DMS153 treated with DMSO at 0.1 percent for 48 hours (cell line): Measurements from ENCODE around the gene PIAS3.

ENCODE experiments used
- DNase-seq: peaks from one replicate; lab custom pipeline; 2025; ENCODE audit not compliant: unreplicated experiment; lab: John Stamatoyannopoulos, UW

PIAS3 gene

DNA sequence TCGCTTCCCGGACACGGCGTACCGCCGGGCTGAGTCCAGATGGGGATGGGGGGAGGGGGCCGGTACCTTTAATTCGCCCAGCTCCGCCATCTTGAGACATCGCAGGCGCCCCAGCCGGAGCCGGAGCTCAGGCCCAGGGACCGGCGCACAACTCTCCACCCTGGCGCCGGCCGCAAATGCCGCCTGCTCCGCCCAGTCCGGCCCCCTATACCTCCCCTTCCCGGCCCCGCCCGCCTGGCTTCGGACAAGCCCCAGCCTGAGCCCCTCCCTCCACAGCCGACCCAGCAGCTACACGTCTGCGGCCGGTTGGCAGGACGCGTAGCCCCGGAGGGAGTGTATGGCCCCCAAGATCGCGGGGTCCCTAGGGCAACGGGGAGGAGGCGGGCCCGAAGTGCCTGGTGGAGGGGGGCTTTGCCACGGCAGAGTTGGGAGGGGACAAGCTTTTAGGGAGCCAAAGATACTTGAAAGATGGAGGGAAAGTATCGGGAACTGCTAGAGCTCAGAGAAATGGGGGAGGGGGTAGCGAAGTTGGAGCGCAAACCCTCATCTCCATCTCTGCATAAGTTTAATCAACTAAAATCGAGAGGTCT lies at the start of gene PIAS3:
PIAS3 (minus strand) TSS at position 181 of the 590 bp plus-strand sequence; CDS start at position 90, 91 bp downstream.
- DNase-seq, result peak; percentile 88

DNA sequence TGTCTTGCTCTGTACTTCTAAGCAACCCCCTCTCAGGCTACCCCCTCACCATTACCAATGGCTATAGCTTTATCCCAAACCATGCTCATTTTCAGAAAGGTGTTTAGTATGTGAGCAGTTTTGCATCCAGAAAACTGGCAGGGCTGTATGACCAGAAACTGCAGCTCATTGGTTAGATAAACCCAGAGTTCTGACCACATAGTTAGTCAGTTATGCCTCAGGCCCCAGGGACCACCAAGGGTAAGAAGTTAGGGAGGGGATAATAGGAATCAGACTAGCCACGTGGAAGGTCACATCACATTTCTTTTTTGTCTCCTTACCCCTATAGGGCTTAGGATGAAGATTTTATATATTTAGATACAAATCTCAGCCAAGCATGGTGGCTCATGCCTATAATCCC lies 49.8 kb upstream of the PIAS3 start:
- DNase-seq, result no peak

DNA sequence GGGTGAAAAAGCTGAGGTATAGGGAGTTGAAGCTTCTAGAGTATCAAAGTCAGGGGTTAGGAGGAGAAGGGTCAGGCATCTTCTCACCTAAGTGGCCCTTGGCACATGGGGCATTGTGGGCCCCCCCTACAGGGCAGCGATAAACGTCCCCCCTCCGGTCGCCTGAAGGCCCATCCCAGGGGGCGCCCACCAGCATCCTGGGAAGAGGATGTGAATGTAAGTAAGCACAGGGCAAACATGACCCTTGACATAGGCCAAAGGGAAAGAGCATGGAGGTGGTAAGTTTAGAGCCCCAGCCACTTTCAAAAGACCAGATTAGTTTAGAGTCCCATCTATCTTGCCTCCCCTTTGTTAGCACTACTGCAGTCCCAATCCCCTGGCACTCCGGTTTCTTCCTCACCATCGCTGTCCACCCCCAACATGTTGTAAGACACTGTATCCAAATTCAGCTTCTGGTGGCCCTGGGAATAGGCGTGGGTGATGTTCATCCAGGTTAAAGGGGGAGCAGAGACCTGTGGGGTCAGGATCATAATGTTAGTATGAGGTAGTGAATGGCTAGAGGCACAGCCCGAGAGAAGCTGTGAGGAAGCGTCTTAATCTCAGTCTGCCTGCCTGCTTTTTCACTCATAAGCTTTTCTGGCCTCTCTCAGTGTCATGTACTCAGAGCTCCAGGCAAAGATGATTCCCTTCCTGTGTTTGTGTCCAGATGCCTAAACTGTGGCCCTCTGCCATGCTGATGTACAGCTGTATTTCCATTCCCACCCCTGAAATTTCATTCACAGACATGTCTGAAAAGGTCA lies 48.3 kb upstream of the PIAS3 start:
- DNase-seq, result no peak

DNA sequence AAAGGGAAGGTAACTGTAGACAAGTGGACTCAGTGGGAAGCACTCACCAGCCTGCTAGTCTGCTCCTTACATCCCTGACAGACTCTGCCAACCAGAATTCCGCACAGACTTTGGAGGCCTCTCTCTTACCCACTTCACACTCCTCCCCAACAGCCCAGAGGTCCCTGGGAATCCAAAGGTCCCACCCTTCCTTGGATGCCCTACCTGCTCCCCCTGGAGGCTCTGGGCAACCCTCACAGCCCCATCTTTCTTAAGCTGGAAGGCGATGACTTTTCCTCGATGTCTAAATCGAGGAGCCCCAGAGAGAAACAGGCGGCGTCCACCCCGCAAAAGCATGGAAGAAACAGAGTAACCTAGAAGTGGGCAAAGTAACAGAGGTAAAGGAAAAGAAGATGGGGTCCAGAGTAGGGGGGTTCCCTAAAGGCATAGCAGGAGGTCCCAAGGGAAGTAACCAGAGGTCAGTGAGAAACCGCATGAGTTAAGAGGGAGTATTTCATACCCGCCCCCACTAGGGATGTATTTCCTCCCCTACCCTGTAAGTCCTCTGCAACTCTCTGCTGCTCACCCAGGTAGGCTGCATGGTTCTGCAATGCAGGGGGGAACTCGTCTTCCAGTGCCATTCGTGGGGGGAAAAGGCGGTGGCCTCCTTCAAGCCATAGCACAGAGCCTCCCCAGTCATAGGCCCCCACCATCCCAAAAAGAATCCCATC lies 42.6 kb upstream of the PIAS3 start:
- DNase-seq, result no peak

DNA sequence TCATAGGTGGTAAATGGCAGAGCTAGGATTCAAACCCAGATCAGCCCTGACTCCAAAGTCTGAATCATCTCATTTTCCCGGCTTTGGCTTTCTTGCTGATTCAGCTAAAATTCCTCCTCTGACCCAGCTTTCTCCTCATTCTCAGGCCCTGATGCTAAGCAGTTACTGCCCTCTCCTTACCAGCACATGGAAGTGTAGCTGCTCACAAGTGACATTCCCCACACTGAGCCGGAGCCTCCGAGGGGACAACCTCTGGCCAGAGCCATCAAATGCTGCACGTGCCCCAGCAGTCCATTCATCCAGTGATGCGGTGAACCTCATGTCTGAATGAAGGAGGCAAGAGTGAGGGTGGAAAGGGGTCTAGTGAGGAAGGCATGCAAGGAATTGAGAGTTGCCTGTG lies 39.9 kb upstream of the PIAS3 start:
- no peak for DNase-seq

DNA sequence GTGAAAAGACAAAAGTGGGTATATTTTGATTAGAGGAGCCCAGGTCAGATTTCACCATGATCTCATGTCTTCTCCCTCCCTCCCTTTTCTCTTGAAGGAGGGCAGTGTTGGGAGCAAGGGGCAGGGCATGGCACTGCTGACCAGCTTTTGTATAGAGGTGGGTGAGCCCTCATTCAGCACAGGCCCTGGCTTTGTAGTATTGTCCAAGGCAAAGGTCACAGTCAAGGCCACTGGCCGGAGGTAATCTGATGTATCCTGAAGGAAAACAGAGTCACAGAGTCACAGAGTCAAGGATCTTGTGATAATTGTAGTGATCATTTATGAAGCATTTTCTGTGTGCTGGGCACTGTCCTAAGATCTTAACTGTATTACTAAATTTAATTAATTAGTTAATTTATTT lies 39.1 kb upstream of the PIAS3 start:
- no peak for DNase-seq

DNA sequence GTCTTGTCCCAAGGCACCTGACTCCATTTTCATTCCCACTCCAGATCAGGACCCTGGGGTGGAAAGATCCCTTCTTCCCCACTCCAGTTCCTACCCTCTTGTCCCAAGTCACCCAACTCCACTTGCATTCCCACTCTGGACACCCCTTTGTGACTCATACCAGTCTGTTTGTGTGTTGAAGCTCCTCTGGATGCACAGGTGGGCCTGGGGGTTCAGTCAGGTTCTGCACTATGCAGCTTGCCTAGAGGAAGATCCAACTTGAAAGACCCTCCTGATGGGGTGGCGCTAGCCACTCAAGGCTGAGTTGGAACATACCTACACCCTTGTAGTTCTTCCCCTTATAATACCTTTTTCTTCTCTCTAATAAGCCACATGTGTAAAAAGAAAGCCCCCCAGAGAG lies 36.6 kb upstream of the PIAS3 start:
- no peak for DNase-seq

DNA sequence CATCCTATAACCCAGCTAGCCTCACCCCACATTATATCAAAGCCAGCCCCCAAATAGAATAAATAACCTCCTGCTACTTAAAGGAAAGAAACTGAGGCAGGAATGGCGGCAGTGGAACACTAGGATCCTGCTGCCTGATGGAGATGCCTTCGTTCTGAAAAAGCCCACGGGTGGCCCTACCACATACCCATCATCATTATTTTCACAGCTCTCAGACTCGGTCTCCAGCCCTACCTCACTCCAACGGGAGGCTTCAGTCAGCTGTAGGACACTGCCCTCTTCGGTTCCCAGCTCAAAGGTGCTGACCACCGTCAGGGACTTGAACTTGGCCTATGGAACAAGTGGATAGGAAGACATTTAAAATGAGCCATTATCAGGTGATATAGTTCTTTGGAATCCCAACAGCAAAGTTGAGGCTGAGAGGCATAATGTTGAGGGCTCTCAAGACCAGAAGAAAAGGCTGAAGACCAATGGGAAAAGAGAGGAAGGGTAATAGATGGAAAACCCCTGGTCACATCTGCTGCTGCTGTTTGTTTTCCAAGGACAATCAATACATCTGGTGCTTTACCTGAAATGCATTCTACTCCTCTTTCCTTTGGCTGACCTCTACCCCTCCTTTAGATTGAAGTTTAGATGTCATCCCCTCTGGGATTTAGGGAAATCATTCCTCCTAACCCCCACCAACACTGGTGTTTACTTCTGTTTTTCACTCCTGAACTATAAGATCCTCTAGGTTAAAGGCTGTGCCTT lies 34.6 kb upstream of the PIAS3 start:
- no peak for DNase-seq

DNA sequence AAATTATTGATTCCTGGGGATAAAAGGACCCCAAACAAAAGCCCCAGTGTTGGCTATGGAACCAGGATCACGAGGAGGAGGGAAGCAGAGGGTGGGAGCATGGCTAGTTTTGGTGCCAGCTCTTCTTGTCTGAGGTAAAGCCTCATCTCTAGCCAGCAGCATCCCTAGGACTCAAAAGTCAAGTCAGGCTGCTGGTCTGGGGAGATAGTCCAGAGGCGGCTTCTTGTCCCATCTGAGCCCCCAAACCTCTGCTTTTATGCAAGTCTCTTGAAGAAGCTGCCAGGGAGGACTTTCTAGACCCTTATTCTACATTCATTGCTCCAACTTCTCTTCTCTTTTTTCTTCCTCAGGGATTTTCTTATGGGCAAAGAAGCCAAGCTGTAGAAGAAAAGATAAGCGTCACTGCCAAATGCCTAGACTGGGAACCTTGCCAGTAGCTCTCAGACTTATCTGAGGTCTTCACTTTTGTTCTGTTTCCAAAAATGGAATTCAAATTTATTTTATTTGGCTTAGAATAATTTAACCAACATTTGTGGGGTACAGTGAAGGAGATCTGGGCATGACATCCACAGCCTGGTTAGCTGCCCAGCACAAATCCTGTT lies 33.7 kb upstream of the PIAS3 start:
- peak; percentile 52 for DNase-seq

DNA sequence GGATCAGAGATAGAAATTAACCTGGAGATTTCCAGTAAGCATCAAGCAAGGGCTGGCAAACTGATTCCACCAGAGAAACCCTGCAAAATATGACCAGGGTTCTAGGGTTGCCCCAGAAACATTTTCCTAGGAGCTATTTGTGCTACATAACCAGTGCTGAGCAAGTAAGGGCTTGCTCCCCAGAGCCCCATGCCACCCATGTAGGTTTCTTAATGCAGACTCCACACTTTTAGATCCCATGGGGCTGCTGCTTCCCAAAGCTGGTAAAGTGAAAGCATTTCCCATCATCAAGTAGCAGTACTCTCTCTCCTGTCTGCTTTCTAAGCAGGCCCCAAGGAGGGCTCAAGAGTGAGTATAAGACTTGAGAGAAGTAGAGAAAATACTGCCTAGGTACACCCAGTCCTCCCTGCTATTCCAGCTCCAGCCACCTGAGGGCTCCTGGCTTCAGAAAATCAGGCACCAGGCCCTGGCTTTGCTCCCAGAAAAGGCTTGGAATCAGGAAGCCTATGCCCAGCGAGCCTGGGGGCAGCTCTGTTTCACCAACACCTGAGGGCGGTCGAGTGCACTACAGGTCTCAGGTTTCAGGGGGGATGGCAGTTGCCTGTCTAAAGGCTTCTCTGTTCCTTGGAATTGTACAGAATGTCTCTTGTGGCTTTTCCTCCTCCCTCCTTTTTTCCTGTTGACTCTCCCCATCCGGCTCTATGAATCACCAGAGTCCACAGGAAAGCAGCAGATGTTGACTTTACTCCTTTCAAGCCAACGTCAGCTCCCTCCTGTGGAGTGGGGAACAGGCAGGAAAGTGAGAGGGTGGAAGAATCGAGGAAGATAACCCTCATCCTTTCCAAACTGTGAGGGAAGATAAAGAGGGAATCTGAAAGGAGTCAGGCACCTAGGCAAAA lies 33.0 kb upstream of the PIAS3 start:
- peak; percentile 99 for DNase-seq

DNA sequence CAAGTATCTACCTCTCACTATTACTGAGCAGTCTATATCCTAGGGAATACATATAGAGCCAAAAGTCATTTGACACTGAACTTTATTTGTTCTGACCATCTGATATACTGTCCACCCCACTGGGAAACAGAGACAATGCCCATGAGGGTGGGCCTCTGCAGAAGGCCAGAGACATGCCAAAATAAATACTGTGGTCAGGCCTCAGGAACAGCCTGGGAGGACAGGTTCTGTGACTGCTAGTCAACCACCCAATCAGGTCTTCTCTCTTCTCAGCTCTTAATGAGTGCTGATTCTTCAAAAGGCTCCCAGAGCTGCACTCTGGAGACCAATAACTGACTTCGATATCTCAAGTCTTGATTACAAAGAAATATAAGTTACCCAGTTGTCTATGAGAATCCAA lies 32.3 kb upstream of the PIAS3 start:
- DNase-seq, result no peak

DNA sequence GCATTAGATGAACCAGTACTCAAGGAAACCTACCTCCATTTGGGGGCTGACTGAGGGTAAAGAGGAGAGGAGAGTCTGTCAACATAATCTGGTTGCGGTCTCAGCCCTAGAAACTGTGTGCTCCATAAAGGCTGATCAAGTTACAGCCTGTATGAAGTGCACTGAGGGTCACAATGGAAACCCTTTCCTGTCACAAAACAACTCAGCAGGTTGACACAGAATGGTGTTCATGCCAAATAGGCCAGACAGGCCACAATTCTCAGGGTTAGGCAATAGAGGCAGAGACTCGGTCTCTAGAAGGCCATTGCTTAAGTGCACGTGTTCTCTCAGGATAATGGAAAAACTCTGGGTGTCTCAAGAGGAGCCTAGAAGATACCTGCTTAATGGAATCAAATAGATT lies 30.8 kb upstream of the PIAS3 start:
- DNase-seq, result peak; percentile 76

DNA sequence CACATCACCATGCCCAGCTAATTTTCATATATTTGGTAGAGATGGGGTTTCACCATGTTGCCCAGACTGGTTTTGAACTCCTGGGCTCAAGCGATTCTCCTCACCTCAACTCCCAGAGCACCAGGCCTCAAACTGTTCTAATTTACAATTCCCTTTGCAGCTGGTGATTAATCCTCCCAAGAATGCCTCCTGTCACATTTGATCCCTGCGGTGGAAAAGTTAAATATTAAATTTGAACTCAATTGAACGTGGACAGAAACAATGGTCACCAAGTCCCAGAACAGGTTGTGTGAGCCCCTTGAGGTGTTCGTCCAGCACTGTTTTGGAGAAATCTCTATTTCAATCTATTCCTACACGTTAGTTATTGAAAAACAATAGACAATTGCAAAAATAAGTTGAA lies 28.8 kb upstream of the PIAS3 start:
- DNase-seq, result no peak

DNA sequence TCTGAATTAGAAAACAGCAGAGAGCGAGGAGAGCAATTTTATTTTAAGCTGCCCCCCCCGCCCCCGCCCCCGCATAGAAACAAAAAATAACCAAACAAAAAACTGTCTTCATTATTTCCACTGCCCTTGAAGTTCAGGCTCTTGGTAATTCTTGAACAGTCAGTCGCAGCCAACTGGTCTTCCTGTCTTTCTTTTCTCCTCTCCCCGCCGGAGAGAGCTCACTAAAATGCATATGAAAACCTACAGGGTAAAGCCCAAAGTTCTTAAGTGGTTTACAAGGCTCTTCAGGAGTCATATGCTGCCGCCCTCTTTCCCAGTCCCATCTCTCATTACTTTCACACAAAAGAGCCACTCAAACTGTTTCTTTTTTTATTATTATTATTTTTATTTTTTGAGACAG lies 27.9 kb upstream of the PIAS3 start:
- no peak for DNase-seq

DNA sequence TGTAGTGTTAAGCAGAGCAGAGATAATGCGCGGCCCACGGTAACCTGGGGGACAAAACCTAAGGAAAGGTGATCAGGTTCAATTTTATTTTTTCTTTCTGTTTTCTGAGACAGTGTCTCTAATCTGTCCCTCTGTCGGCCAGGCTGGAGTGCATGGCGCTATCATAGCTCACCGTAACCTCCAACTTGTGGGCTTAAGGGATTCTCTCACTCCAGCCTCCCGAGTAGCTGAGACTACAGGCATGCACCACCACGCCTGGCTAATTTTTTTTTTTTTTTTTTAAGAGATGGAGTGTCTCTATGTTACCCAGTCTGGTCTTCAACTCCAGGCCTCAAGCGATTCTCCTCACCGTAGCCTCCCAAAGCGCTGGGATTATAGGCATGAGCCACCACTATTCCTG lies 27.5 kb upstream of the PIAS3 start:
- no peak for DNase-seq

DNA sequence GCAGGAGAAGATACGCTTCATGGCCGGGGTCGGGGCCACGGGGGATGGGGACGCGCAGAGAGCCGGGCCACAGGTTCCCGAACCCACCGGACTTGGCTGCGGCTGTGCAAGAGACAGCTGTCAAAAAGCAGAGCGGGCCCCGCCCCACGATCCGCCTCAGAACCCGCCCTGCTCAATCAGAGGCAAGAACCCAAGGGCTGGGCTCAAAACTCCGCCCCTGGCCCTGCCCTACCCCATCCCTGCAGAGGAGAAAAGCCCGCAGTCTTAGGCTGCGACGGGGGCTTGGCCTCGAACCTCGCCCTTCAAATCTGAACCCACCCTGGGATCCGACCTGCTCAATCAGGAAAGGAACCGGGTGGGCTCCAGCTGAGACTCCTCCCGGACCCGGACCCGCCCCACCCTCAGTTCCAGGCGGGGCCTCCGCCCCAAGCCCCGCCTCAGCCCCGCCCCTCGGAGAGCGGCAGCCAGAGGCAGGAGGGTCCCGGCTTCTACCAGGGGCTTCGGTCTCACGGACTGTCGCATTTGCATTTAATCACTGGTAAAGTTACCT lies 26.9 kb upstream of the PIAS3 start, which contains the start of gene ANKRD35:
ANKRD35 (minus strand) TSS at position 129 of the 550 bp plus-strand sequence; CDS start at position 21, 108 bp downstream.
- DNase-seq, result peak; percentile 74

DNA sequence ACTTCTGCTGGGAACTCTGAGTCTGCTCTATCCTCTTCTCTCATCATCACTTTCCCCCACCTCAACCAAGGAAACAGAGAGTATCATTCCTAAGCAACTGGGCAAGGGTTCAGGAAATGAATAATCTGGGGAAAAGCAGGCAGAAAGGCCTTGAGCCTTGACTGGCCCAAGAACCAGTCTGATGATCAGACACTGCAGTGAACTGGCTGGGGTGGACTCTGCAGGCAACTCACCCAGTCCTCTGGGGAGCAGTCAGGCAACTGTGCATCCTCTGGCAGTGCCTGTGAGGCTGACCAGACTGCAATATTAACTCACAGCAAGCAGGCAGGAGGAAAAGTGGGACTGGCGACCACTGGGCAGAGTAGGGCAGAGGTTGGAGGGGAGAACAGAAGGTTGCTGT lies 25.8 kb upstream of the PIAS3 start:
- no peak for DNase-seq

DNA sequence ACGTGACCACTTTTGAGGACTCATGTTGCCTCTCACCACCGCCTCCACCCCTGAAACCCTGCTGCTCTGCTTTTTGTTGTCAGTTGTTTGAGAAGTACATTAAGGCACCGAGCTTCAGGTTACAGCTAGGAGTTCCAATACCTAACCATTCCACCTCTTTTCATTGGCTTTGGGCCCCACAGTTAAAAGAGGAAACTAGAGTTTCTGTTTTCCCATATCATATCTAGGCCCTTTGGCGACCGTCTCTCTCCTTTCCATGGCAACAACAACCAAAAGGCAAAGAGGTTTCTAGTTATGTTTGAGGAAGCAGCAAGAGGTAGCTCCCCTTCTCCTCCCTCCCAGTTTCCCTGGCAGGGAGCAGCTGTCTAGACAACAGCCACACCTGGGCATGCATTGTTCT lies 20.9 kb upstream of the PIAS3 start:
- DNase-seq, result peak; percentile 98

DNA sequence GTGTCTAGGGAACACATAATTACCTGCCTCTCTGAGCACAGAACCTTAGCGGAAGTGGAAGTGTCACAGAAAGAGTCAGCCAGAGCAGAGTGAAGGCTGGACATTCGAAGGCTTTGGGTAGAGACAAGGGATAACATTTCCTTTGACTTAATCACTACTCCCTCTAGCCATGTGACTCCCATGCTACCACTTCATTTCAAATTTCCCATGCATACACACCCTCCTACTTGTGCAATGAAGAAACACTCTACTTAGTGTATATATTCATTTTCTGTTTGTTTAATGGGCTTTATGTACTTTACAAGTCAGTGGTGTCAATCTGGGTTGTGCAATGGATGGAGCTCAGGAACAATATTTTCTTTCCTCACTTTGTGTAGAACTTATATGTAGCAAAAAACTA lies 19.8 kb upstream of the PIAS3 start:
- peak; percentile 45 for DNase-seq
